Lower lobe of right lung (tissue), 2 donors: ENCODE data around the gene ABCD4. TPM values are rescaled to one million over a fixed set of nuclear protein-coding genes. Genes with fewer than 3 reads are reported as not detected.

ENCODE experiments used
- ATAC-seq, 2 donors: fragments of 200-7000 bp; cut with Tn5 transposase; one replicate each; pipeline ENCODE4 v1.9.1; 2020 to 2022; ENCODE audit warnings: mild to moderate bottlenecking in 2 of 2, moderate library complexity in 2 of 2
- DNase-seq: peaks from one replicate; pipeline ENCODE4 v3.0.0-alpha.2; 2020
- H3K27ac ChIP-seq: fragments of 200-600 bp; one replicate; pipeline ENCODE4 v1.8.0; 2022
- H3K27me3 ChIP-seq: fragments of 200-600 bp; one replicate; pipeline ENCODE4 v1.8.0; 2022; ENCODE audit warnings: low read depth
- H3K36me3 ChIP-seq: fragments of 200-600 bp; one replicate; pipeline ENCODE4 v1.8.0; 2022; ENCODE audit warnings: mild to moderate bottlenecking
- H3K4me1 ChIP-seq: fragments of 200-600 bp; one replicate; pipeline ENCODE4 v1.8.0; 2022
- H3K4me3 ChIP-seq: fragments of 200-600 bp; one replicate; pipeline ENCODE4 v1.8.0; 2022; ENCODE audit warnings: mild to moderate bottlenecking
- H3K9me3 ChIP-seq: fragments of 200-600 bp; one replicate; pipeline ENCODE4 v1.8.0; 2022
- CTCF ChIP-seq: fragments of 200-600 bp; IDR thresholded peaks from one replicate; pipeline ENCODE4 v1.8.0; 2022; ENCODE audit warnings: antibody characterized with exemption, mild to moderate bottlenecking
- intact Hi-C: fragments of 100-400 bp; cut with DNase I; formaldehyde crosslinking; loops from one replicate; pipeline ENCODE4 v1.11.0; 2022
- total RNA-seq: library from RNA; stranded (reverse); fragmentation: NEBNext Ultra II Directional; extraction: Animal tissue kit (Norgen Biotek cat#: 25700); gene quantifications from one replicate; pipeline ENCODE4 v1.2.1, GENCODE V29; 2021
- donor health status: DM: no; HTN: yes; CAD: no; lungs with severe emphysema.

Gene ABCD4
- total RNA-seq, 1 donor from 2014 or later = 53.3 TPM

GRCh38 chr14:74299061-74299545, 3.6 kb downstream of the ABCD4 start:
- H3K9me3 ChIP-seq = no peaks in the 10 kb centered on the region
- TF ChIP-seq CTCF = no peak
- intact Hi-C loops = no loop called here
- H3K4me3 ChIP-seq = no peak overlapping the region
- DNase-seq = no peak
- H3K27ac ChIP-seq = peak overlapping the region; percentile 26
- ATAC-seq = no peak
- peaks cover 51% of the 10 kb centered on the region for H3K36me3 ChIP-seq
- peaks cover 18% of the 10 kb centered on the region for H3K4me1 ChIP-seq
- H3K27me3 ChIP-seq = no peaks in the 10 kb centered on the region

GRCh38 chr14:74297986-74298385, 4.7 kb downstream of the ABCD4 start:
- Histone ChIP-seq H3K4me1 (peaks cover 10% of the 10 kb centered on the region), H3K27me3 (no peaks in the 10 kb centered on the region), H3K4me3 (no peak overlapping the region), H3K27ac (no peak overlapping the region), H3K9me3 (no peaks in the 10 kb centered on the region), H3K36me3 (peaks cover 61% of the 10 kb centered on the region)
- DNase-seq = no peak
- no peak for ATAC-seq
- TF ChIP-seq CTCF = no peak
- intact Hi-C loops = no loop called here

GRCh38 chr14:74296037-74296467, 6.7 kb downstream of the ABCD4 start:
- peaks cover 2% of the 10 kb centered on the region for H3K4me1 ChIP-seq
- no peak for TF ChIP-seq CTCF

GRCh38 chr14:74293606-74294005, 9.1 kb downstream of the ABCD4 start:
- TF ChIP-seq CTCF = no peak
- peaks cover 97% of the 10 kb centered on the region for H3K36me3 ChIP-seq
- intact Hi-C loops = no loop called here
- ATAC-seq (no peak), DNase-seq (no peak)
- H3K27me3 ChIP-seq = no peaks in the 10 kb centered on the region
- H3K9me3 ChIP-seq = no peaks in the 10 kb centered on the region
- H3K4me3 ChIP-seq = no peak overlapping the region
- H3K4me1 ChIP-seq = no peaks in the 10 kb centered on the region
- no peak overlapping the region for H3K27ac ChIP-seq

More at GRCh38 chr14:74296037-74296467, 6.7 kb downstream of the ABCD4 start:
- ATAC-seq (no peak), DNase-seq (no peak)
- intact Hi-C loops = no loop called here
- no peak overlapping the region for H3K27ac ChIP-seq
- H3K4me3 ChIP-seq = no peak overlapping the region
- peaks cover 81% of the 10 kb centered on the region for H3K36me3 ChIP-seq
- H3K27me3 ChIP-seq = no peaks in the 10 kb centered on the region
- H3K9me3 ChIP-seq = no peaks in the 10 kb centered on the region

GRCh38 chr14:74292061-74292460, 10.7 kb downstream of the ABCD4 start:
- Histone ChIP-seq H3K27ac (no peak overlapping the region), H3K36me3 (peaks cover 97% of the 10 kb centered on the region), H3K9me3 (no peaks in the 10 kb centered on the region), H3K4me3 (no peak overlapping the region), H3K4me1 (no peaks in the 10 kb centered on the region), H3K27me3 (no peaks in the 10 kb centered on the region)
- TF ChIP-seq CTCF = no peak
- DNase-seq = no peak
- intact Hi-C loops = no loop called here
- no peak for ATAC-seq

- intact Hi-C loops = no loop called here
- DNase-seq (no peak), ATAC-seq (no peak)
- Histone ChIP-seq H3K36me3 (peaks cover 97% of the 10 kb centered on the region), H3K4me3 (no peak overlapping the region), H3K9me3 (no peaks in the 10 kb centered on the region), H3K4me1 (no peaks in the 10 kb centered on the region), H3K27ac (no peak overlapping the region), H3K27me3 (no peaks in the 10 kb centered on the region)
- TF ChIP-seq CTCF = no peak
These were observed 12.3 kb downstream of the ABCD4 start for GRCh38 chr14:74290415-74290814.
